Epidermal melanocyte (primary cell): Measurements from ENCODE around the gene IL15RA.
A peak's percentile ranks its signal among the peaks of the same experiment; 100 is the strongest.
"Not testable (repeated sequence)": the region's sequence is repeated elsewhere in the genome, so short reads cannot be mapped to it uniquely, and the experiment has no call there.

Experiments
- DNase-seq: peaks from one replicate; pipeline ENCODE4 v3.0.0; 2011; ENCODE audit warnings: low spot score; ENCODE audit not compliant: insufficient read length

Gene IL15RA

DNA sequence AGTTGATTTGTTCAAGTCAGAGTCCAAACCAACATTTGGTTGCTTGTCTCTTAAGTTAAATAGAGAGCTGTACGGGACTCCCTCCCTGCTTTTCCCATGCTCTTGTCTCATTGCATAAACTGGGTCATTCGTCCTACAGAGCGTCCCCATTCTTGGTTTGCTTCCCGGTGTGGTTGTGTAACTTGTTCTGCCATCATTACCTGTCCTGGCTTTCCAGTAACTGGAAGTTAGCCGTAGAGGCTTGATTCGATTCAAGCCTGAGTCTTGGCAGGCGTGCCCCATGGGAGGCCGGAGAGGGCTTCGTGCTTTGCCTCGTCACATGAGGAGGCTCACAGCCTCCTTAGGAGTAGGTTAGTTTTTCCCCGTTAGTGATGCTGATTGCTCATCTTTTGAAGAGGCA, 47.1 kb downstream of the IL15RA start:
- no peak for DNase-seq

DNA sequence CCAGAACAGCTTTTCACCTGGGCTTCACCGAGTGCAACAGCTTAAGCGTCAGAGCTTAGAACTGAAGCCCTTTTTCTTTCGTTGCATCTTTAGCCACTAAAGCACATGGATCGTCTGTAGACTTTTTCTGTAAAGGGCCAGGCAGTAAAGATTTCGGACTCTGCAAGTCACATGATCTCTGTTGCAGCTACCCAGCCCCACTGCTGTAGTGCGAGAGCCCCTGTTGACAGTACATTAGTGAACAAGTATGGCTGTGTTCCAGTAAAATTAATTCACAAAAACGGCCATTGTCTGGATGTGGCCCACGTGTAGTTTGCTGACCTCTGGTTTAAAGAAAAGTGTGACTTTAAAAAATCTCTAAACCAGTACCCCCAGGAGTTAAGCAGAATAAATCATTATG, 47.9 kb downstream of the IL15RA start:
- DNase-seq: peak; percentile 34

DNA sequence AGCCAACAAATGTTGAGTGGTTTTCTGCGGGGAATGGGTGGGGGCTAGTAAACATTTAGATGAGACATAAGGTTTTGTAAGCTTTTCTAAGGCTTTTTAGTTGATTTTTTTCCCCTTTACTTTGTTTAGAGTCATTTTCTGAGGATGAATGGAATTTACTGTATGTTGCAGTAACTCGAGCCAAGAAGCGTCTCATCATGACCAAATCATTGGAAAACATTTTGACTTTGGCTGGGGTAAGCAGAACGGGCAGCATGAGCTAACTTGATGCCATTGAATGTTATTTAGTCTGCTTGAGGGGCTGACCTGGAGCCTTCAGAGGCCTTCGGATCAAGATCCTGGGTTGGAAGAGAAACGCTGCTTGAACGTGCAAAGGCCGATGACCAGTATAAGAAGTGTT, 50.0 kb downstream of the IL15RA start:
- no peak for DNase-seq

DNA sequence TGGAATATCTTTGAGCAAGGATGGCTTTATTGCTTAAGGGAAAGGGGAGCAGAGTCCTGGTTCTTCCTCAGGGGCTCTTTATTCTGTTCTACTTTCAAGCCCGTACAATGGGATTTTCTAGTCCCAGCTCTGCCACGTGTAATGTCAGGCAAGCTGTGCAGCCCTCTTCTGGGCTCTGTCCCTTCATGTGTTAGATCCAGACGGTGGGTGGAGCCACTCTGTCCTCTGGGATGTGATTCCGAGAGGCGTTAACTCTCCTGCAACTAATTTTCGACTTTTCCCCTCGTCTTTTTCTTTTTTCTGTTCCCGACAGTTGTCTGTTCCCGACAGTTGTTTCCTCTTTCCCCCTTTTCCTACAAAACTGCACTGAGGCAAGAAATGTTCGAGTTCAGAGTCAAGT, 52.5 kb downstream of the IL15RA start:
- no peak for DNase-seq

DNA sequence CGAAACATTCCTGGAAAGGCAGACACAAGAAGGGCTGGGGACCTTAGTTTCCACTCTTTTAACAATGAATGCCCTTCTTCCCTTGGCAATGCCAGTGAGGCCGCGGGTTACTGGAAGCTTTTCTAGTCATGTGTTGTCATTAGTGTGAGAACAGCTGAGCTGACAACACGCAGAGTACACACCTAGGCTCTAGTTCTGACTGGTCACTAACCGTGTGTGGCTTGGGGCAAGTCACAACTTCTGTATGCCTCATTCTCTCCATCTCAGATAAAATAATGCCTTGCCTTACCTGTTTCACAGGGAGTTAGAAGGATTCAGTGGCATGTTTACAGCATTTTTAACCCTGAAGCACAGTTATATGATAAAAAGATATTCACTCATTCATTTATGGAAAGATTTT, 55.6 kb downstream of the IL15RA start:
- DNase-seq: no peak

DNA sequence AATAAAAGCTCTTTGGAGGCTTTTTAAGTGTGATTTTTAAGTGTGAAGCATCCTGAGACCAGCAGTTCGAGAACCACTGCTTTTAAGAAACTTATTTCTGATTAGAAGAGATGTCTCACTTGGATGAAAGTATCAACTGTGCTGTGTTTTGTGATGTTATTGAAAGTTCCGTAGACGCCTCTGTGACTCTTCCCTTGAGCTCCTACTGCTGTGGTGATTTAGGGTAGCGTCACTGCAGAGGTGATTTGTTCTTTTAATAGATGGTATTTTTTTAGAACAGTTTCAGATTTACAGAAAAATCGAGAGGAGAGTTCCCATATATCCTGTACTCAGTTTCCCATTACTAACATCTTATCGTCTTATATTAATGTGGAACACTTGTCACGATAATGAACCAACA, 57.8 kb downstream of the IL15RA start:
- no peak for DNase-seq

DNA sequence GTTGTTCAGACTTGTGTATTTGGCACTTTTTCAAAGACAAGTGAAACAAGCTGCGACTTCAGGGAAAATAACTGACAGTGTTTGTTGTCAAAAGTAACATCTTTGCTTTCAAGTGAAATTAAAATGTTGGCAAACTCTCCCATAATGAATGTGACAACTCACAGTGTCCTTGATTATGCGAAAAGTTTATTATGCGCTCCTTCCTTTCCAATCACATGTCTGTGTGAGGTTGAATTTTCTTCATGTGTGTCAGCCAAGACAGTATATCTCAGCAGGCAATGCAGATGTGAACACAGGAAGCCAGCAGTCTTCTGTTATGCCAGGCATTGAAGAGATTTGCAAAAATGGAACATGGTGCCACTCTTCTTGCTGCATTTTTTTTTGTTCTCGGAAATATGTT, 58.6 kb downstream of the IL15RA start:
- DNase-seq: no peak

DNA sequence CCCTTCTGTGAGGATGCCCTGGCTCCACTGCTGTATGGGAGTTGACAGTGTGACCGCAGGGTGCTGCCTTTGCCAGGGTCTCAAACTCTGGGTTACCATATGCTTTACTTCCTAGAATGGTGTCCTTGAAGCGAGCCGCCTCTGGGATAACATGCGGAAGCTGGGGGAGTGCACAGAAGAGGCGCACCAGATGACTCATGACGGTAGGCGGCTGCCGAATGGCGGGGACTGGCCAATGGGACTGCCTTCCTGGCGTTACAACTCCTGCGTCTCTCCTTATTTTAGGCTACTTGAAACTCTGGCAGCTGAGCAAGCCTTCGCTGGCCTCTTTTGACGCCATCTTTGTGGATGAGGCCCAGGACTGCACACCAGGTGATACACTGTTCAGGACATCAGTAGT, 60.0 kb downstream of the IL15RA start:
- DNase-seq: no peak

DNA sequence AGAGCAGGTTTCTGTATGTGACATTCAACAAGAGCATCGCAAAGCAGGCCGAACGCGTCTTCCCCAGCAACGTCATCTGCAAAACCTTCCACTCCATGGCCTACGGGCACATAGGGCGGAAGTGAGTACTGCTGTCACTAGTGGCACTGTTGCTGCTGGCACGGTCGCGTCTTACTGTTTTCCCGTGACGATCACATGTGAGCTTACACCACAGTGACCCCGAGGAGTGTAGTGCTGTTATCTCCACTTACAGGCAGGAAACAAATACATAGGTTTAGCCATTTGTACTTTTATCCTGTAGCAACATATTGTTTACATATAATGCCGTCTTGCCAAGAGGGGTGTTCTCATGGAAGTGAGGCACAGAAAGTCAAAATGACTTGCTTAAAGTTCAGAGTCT, 61.9 kb downstream of the IL15RA start:
- DNase-seq: no peak

DNA sequence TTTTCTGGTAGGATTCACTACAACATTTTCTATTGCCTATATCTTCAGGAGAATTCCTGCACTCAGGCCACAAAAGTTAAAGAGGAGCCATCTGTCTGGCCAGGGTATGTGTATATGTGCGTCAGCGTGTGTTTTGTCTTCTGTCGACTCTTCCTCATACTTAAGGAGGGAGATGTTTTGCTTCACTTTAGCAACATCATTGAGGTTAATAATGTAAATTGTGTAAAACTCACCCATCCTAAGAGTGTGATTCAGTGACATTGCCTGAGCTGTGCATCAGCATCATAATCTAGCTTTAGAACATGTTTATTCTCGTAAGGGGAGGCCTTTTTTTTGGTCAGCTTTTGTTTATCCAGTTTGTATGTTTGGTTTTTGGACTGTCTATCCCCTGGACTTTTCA, 63.6 kb downstream of the IL15RA start:
- no peak for DNase-seq

DNA sequence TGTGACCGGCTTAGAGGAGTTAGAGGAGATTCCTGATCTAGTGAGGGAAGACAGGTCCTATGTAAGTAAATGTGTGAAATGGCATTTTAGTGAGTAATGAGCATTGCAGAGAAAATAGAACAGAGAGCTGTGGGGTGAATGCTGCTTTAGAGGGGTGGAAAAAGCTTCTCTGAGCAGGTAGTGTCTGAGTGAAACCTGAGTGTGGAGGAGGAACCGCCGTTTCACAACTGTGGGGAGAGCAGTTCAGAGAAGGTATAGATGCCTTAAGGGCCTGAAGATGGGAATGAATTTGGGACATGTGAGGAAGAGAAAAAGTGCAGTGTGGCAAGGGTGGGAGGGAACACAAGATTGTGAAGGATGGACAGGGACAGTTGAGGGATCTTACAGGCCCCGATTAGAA, 65.7 kb downstream of the IL15RA start:
- no peak for DNase-seq

DNA sequence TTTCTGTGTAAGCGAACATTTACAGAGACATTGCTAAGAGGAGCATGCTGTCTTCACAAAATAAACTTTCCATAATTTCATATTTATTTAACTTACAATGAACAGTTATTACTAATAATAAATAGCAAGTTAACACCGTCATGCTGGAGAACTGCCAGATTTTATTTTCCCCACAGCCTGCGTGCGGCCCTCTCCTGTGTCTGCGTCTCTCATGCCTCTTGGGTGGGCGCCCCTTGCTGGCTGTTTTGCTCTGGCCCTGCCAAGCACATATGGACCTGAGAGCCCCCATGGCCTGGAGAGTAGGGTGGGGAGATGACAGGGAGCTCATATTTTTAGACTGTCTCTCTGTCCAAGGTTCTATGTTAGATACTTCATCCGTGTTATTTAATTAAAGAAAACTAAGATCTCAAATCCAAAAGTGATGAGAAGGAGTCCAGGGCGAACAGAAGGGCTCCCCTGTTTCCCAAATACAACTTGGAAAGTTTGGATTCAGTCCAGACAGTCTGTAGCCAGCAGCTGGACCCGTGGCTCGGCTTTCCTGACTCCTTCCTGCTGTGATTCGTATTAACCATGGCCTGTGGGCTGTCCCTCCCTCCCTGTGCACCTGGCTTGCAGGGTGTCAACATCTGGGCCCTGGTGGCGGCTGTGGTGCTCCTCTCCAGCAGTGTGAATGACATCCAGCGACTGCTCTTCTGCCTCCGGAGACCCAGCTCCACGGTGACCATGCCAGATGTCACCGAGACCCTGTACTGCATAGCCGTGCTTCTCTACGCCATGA, 66.8 kb downstream of the IL15RA start:
- DNase-seq: no peak

DNA sequence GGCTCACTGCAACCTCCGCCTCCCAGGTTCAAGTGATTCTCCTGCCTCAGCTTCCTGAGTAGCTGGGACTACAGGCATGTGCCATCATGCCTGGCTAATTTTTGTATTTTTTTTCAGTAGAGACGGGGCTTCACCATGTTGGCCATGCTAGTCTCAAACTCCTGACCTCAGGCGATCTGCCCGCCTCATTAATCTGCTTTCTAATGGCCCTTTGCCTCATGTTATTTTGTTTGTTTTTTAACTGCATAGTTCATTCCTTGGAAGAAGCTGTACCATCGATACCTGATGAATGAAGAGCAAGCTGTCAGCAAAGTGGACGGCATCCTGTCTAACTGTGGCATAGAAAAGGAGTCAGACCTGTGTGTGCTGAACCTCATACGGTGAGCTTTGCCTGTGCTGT, 68.7 kb downstream of the IL15RA start:
- not testable (repeated sequence) for DNase-seq

DNA sequence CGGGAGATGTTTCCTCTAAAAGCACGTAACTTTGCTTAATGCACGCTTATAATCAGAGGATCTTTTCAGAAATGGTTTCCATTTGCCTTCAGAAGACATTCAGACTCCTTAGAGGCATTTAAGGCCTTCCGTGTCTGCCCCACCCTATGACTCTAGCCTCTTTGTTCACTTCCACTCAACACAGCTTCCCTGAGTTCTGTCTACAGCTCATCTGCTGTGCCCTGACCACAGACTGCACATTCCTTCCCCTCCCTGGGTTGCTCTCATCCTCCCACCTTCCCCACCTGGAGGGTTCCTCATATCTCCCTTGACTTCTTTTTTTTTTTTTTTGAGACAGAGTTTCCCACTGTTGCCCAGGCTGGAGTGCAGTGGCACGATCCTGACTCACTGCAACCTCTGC, 70.7 kb downstream of the IL15RA start:
- DNase-seq: no peak

DNA sequence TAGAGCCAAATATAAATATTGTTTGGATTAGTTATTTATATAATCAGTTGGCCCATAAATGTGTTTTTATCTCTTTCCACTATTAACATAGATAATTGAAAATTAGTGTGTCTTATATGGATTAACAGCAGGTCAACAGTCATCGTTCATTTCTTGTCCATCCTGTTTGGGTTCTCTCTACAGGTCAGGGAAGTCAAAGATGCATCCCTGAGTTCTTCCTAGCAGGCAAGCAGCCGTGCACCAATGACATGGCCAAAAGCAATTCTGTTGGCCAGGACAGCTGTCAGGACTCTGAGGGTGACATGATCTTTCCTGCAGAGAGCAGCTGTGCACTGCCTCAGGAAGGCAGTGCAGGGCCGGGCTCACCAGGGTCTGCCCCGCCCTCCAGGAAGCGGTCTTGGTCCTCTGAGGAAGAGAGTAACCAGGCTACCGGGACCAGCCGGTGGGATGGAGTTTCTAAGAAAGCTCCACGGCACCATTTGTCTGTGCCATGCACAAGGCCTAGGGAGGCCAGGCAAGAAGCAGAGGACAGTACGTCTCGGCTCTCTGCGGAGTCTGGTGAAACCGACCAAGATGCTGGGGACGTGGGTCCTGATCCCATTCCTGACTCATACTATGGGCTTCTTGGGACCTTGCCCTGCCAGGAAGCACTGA, 71.4 kb downstream of the IL15RA start:
- no peak for DNase-seq

DNA sequence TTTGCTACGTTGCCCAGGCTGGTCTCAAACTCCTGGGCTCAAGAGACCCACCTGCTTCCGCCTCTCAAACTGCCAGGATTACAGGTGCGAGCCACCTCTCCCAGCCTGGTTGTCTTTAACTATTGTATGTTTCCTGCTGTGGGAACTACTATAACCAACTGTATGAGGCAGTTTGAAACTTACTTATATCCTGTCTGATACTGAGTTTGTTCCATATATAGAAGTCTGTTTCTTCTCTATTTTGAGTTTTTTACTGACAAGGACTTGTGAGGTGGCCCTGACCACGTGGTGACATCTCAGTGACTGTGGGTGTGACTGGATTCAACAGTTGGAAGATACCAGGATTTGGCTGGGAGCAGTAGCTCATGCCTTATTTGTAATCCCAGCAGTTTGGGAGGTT, 73.1 kb downstream of the IL15RA start:
- no peak for DNase-seq

DNA sequence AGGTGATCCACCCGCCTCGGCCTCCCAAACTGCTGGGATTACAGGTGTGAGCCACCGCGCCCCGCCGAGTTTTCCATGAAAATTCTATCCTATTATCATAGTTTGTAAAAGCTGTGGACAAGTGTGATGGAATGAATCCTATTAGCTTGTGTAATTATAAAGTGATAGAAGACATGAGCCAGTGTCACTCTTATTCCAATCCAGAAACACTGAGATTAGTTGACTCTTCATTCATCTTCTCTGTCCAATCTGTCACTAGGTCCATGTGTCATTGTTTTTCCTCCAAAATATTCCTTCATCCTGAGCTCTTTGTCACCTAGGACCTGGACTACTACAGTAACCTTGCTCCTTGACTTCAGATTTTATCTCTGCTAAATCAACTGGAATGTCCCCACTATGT, 73.8 kb downstream of the IL15RA start:
- DNase-seq: no peak

DNA sequence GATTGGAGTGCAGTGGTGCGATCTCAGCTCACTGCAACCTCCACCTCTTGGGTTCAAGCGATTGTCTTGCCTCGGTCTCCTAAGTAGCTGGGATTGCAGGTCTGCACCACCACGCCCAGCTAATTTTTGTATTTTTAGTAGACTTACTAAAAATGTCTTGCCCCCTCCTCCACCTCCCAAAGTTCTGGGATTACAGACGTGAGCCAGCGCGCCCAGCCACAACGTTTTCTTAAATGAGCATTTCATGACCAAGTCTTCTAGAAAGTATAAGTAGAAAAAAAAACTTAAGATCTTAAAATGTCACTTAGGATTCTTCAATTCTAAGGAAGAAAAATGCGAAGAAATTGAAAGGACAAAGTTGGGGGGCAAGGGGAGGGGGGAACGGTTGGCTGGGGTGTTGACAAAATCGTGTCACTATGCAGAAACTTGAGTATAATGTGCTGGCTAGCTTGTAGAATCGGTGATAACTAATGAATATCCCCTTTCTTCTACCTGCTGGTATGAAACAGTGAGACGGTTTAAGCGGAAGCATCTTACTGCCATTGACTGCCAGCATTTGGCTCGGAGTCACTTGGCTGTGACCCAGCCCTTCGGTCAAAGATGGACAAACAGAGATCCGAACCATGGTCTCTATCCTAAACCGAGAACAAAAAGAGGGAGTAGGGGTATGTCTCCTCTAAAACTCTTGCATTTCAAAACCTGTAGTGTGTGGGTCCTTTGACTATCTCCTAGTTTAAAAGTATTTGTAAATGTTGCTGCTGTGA, 74.7 kb downstream of the IL15RA start:
- no peak for DNase-seq
